Osteocyte (in vitro differentiated cells): ENCODE measurements around the gene PRKCQ. TPM values are rescaled to one million over a fixed set of nuclear protein-coding genes. Genes with fewer than 3 reads are reported as not detected.
A peak's percentile ranks its signal among the peaks of the same experiment; 100 is the strongest.

Source experiments
- DNase-seq: peaks from one replicate; pipeline ENCODE4 v3.0.0; 2021; ENCODE audit warnings: mixed read lengths; ENCODE audit not compliant: unreplicated experiment; ENCODE audit errors: extremely low spot score
- H3K27ac Mint-ChIP-seq: one replicate; pipeline ENCODE4 v1.8.0; 2021; ENCODE audit warnings: mild to moderate bottlenecking, mixed read lengths; ENCODE audit not compliant: unreplicated experiment
- H3K27me3 Mint-ChIP-seq: one replicate; pipeline ENCODE4 v1.8.0; 2021; ENCODE audit warnings: mixed read lengths; ENCODE audit not compliant: unreplicated experiment
- H3K36me3 Mint-ChIP-seq: one replicate; pipeline ENCODE4 v1.8.0; 2021; ENCODE audit warnings: mixed read lengths; ENCODE audit not compliant: unreplicated experiment
- H3K4me1 Mint-ChIP-seq: one replicate; pipeline ENCODE4 v1.8.0; 2021; ENCODE audit warnings: mixed read lengths; ENCODE audit not compliant: unreplicated experiment
- H3K4me3 Mint-ChIP-seq: one replicate; pipeline ENCODE4 v1.8.0; 2021; ENCODE audit warnings: mild to moderate bottlenecking, moderate library complexity, mixed read lengths; ENCODE audit not compliant: unreplicated experiment
- H3K9me3 Mint-ChIP-seq: one replicate; pipeline ENCODE4 v1.8.0; 2021; ENCODE audit warnings: mixed read lengths; ENCODE audit not compliant: unreplicated experiment
- total RNA-seq: library from RNA; stranded (reverse); gene quantifications from 2 replicates; pipeline ENCODE4 v1.2.1, GENCODE V29; 2021
- TF ChIP-seq, protein P1 (sequence below): fragments of 200-600 bp; sonication (generic); IDR thresholded peaks from 2 replicates; pipeline ENCODE4 v1.5.0; 2021; ENCODE audit warnings: antibody characterized with exemption, mild to moderate bottlenecking, moderate library complexity

PRKCQ gene
- total RNA-seq, 1 donor from 2014 or later, result 0.11 TPM

DNA sequence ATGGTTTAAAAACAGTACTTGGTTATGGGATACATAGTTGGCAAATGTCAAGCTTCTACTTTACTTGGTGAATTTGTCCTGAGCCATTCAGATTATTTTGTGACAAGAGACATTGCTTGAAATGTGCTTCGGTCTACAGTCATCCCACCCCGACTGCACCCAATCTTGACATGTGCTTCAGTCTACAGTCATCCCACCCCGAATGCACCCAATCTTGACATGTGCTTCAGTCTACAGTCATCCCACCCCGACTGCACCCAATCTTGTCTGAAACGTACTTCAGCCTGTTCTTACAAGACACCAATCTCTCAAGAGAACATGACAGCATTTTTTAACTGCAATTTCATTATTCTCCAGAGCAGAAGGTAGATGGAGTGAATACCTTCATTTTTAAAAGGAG lies 47.8 kb downstream of the PRKCQ start:
- H3K27me3 Mint-ChIP-seq, result peaks cover 4% of the 10 kb centered on the region
- no peak overlapping the region for H3K4me3 Mint-ChIP-seq
- H3K4me1 Mint-ChIP-seq, result no peaks in the 10 kb centered on the region
- TF ChIP-seq, protein P1, sequence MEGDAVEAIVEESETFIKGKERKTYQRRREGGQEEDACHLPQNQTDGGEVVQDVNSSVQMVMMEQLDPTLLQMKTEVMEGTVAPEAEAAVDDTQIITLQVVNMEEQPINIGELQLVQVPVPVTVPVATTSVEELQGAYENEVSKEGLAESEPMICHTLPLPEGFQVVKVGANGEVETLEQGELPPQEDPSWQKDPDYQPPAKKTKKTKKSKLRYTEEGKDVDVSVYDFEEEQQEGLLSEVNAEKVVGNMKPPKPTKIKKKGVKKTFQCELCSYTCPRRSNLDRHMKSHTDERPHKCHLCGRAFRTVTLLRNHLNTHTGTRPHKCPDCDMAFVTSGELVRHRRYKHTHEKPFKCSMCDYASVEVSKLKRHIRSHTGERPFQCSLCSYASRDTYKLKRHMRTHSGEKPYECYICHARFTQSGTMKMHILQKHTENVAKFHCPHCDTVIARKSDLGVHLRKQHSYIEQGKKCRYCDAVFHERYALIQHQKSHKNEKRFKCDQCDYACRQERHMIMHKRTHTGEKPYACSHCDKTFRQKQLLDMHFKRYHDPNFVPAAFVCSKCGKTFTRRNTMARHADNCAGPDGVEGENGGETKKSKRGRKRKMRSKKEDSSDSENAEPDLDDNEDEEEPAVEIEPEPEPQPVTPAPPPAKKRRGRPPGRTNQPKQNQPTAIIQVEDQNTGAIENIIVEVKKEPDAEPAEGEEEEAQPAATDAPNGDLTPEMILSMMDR, result no peak
- DNase-seq, result peak; percentile 15
- no peak overlapping the region for H3K27ac Mint-ChIP-seq
- no peaks in the 10 kb centered on the region for H3K36me3 Mint-ChIP-seq
- no peaks in the 10 kb centered on the region for H3K9me3 Mint-ChIP-seq

DNA sequence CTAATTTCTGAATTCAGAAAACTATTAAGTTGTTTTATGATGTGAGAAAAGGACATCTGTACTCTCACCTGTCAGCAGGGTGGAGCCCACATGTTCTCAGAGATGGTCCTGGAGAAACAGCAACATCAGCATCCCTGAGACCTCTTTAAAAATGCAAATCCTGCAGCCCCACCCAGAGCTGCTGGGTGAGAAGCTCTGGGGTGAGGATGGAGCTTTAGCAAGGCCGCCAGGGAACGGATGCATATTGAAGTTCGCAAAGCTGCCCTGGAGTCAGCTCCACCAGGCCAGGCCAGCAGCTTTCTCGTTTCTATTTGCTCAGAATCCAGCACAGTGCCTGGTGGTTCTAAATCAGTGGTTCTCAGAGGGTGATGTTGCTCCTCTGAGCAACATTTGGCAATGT lies 49.1 kb downstream of the PRKCQ start:
- Mint-ChIP-seq H3K4me3 (no peak overlapping the region), H3K9me3 (no peaks in the 10 kb centered on the region)
- TF ChIP-seq, protein P1, result no peak

DNA sequence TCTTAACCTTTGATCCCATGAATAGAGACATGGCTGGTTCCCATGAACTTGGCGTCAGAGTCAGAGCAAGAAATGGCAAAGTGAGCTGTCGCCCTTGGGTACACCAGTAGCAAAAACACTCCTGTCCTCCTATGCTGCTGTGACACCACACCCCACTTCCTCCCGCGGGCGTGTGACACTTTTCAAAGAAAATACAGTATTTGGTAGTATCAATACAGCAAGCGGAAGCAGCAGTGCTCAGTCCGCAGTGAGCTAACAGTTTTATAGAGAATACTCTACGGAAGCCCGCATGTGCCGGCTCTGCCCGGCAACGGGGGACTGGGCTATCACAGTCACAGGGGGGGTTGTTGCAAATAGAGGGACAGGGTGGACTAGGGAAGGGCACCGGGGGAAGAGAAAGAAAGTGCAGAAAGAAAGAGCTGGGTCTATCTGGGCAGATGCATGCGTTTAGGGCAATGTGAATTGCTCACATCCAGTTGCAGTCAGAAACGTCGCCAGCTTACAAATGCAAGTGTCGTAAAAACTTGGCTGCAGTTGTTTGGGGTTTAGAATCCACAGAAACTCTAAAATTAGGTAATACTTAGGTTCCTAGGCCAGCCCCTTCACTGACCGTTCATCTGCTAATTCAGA lies 49.8 kb downstream of the PRKCQ start:
- Mint-ChIP-seq H3K27ac (no peak overlapping the region), H3K9me3 (no peaks in the 10 kb centered on the region), H3K4me3 (no peak overlapping the region), H3K4me1 (no peaks in the 10 kb centered on the region), H3K27me3 (peaks cover 4% of the 10 kb centered on the region), H3K36me3 (no peaks in the 10 kb centered on the region)
- TF ChIP-seq, protein P1, result no peak
- DNase-seq, result peak; percentile 78

More for the DNA sequence above, 49.1 kb downstream of the PRKCQ start:
- H3K4me1 Mint-ChIP-seq, result no peaks in the 10 kb centered on the region
- peaks cover 4% of the 10 kb centered on the region for H3K27me3 Mint-ChIP-seq
- no peaks in the 10 kb centered on the region for H3K36me3 Mint-ChIP-seq
- no peak overlapping the region for H3K27ac Mint-ChIP-seq
- DNase-seq, result peak; percentile 42

DNA sequence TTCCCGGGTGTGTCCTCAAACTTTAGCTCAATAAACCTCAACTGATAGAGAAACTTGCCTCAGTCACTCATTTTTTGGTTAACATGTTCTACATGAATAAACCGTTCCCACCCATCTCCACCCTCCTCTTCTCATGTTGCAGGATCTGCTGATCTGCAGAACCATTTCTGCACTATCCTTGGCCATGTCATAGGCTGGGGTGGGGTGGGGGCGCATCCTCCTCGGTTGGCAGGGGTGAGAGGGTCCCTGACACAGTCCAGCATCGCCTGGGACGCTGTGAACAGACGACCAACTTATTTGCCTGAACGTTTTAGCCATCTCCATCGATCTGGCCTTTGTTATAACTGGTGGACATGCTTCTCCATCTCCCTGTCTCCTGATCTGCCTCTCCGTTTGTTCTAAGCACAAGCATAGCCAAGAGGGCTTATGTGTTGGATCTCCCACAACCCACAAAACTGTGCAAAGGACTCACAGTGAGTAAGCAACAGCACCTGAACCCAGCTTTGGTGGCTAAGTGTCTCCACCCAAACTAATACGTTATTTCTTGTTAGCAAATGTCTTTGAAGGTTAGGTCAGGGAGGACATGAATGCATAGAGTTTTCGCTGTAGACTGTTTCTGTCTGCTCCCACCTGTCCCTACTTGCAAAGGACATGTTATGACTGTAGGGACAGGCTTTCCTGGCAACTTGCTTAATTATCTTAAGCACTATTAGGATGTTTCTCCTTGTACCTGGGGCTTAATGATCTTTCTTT lies 51.7 kb downstream of the PRKCQ start:
- TF ChIP-seq, protein P1, result no peak
- Mint-ChIP-seq H3K27ac (no peak overlapping the region), H3K36me3 (no peaks in the 10 kb centered on the region), H3K4me1 (no peaks in the 10 kb centered on the region), H3K27me3 (no peaks in the 10 kb centered on the region), H3K4me3 (no peak overlapping the region), H3K9me3 (no peaks in the 10 kb centered on the region)
- peak; percentile 70 for DNase-seq

DNA sequence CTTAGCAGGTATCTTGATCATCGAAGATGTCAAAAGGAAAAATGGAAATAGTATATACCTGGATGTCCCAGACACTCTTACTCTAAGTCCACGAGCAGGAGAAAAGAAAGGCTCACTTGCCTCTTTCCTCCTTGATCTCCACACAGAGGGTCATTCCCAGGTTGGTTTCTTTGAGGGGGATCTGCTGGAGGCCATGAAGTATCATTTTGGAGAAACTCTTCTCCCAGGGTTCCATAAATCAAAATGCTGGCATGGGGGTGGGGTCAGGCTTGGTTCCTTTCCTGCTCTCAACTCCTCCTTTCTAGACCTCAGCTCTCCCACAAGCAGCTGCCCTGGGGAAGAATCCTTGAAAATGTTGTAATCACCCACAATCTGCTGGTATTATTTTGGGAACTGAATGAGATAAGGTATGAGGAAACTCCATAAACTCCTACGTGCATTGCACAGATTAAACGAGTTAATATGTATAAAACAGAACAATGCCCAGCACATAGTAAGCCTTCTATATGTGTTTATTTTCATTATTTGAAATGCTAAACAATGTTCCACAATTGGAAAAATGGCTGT lies 54.4 kb downstream of the PRKCQ start:
- Mint-ChIP-seq H3K27me3 (no peaks in the 10 kb centered on the region), H3K4me3 (no peak overlapping the region), H3K27ac (no peak overlapping the region), H3K36me3 (no peaks in the 10 kb centered on the region), H3K4me1 (no peaks in the 10 kb centered on the region), H3K9me3 (no peaks in the 10 kb centered on the region)
- TF ChIP-seq, protein P1, result no peak
- DNase-seq, result no peak
